SH-SY5Y (cell line): ENCODE data around the gene SECISBP2.

Experiments
- GATA2 ChIP-seq: IDR thresholded peaks from 2 replicates; pipeline ENCODE4 v1.6.1; 2011; ENCODE audit warnings: mild to moderate bottlenecking, low read depth, low read length
- GATA3 ChIP-seq: IDR thresholded peaks from 2 replicates; pipeline ENCODE4 v1.6.1; 2011; ENCODE audit warnings: low read depth, mild to moderate bottlenecking, low read length, moderate library complexity

GRCh38 chr9:89367281-89367680 is 49.0 kb downstream of the SECISBP2 start:
- TF ChIP-seq GATA2: no peak
- no peak for TF ChIP-seq GATA3
